HUES48 (cell line): ENCODE measurements around the gene ICOS.
"Not testable (repeated sequence)": the region's sequence is repeated elsewhere in the genome, so short reads cannot be mapped to it uniquely, and the experiment has no call there.

Experiments
- H3K27ac ChIP-seq: one replicate; pipeline ENCODE4 v1.7.0; 2013; ENCODE audit warnings: low read depth, low read length, inconsistent platforms
- H3K27me3 ChIP-seq: 2 replicates; pipeline ENCODE4 v1.6.1; 2013; ENCODE audit warnings: mild to moderate bottlenecking, low read length; ENCODE audit not compliant: control insufficient read depth, insufficient read depth
- H3K36me3 ChIP-seq: 2 replicates; pipeline ENCODE4 v1.6.1; 2013; ENCODE audit warnings: low read length; ENCODE audit not compliant: control insufficient read depth, insufficient read depth
- H3K4me1 ChIP-seq: 2 replicates; pipeline ENCODE4 v1.6.1; 2013; ENCODE audit warnings: mild to moderate bottlenecking, low read length; ENCODE audit not compliant: control insufficient read depth, insufficient read depth
- H3K4me3 ChIP-seq: 2 replicates; pipeline ENCODE4 v1.5.1; 2013; ENCODE audit warnings: mild to moderate bottlenecking, low read depth, low read length
- H3K9ac ChIP-seq: 2 replicates; pipeline ENCODE4 v1.6.1; 2013; ENCODE audit warnings: mild to moderate bottlenecking, low read depth, low read length, moderate library complexity
- H3K9me3 ChIP-seq: 2 replicates; pipeline ENCODE4 v1.6.1; 2013; ENCODE audit warnings: low read length; ENCODE audit not compliant: control insufficient read depth, insufficient read depth

ICOS gene

GRCh38 chr2:203973676-203974075 lies 37.1 kb downstream of the ICOS start:
- Histone ChIP-seq H3K27me3 (no peaks in the 10 kb centered on the region), H3K36me3 (no peaks in the 10 kb centered on the region), H3K4me1 (peaks cover 11% of the 10 kb centered on the region), H3K9ac (no peak overlapping the region), H3K9me3 (no peaks in the 10 kb centered on the region), H3K4me3 (no peak overlapping the region), H3K27ac (no peak overlapping the region)

DNA sequence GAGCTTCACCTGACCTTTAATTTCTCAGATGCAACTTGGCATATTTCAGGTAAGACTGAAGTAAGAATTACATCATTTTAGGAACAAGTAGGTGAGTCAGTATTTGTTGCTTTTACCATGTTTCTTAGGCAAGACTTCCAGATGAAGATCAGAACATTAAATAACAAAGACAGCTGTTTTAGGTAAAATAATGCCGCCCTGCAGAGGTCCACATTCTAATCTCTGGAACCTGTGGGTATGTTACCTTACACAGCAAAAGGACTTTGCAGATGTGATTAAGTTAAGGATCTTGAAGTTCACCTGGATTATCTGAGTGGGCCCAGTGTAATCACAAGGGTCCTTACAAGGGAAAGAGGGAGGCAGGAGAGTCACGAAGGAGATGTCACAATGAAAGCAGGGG lies 39.3 kb downstream of the ICOS start:
- H3K4me1 ChIP-seq: peaks cover 11% of the 10 kb centered on the region
- H3K9ac ChIP-seq: no peak overlapping the region
- H3K36me3 ChIP-seq: no peaks in the 10 kb centered on the region
- no peak overlapping the region for H3K27ac ChIP-seq
- no peaks in the 10 kb centered on the region for H3K9me3 ChIP-seq
- H3K4me3 ChIP-seq: no peak overlapping the region
- H3K27me3 ChIP-seq: no peaks in the 10 kb centered on the region

- Histone ChIP-seq H3K4me1 (no peaks in the 10 kb centered on the region), H3K9ac (no peak overlapping the region), H3K9me3 (no peaks in the 10 kb centered on the region), H3K27me3 (no peaks in the 10 kb centered on the region), H3K27ac (no peak overlapping the region), H3K36me3 (no peaks in the 10 kb centered on the region), H3K4me3 (no peak overlapping the region)
Observed at GRCh38 chr2:203982276-203982675, 45.7 kb downstream of the ICOS start.

- no peak overlapping the region for H3K4me3 ChIP-seq
- H3K27ac ChIP-seq: no peak overlapping the region
- no peaks in the 10 kb centered on the region for H3K4me1 ChIP-seq
- no peak overlapping the region for H3K9ac ChIP-seq
- no peaks in the 10 kb centered on the region for H3K27me3 ChIP-seq
- no peaks in the 10 kb centered on the region for H3K9me3 ChIP-seq
- no peaks in the 10 kb centered on the region for H3K36me3 ChIP-seq
Observed at GRCh38 chr2:203983064-203983715, 46.6 kb downstream of the ICOS start.

DNA sequence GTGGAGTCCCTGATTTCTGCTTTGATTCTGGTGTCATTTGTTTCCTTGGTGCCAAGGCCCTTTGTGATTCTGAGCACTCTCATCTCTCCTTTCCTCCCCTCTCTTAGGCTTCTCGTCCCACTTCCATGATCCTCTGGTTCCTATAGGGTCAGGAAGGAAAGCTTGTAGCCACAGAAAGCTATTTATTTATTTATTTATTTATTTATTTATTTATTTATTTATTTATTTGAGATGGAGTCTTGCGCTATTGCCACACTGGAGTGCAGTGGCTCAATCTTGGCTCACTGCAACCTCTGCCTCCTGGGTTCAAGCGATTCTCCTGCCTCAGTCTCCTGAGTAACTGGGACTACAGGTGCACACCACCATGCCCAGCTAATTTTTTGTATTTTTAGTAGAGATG lies 49.4 kb downstream of the ICOS start:
- not testable (repeated sequence) for H3K36me3 ChIP-seq, H3K27ac ChIP-seq, H3K27me3 ChIP-seq, H3K9ac ChIP-seq, H3K4me1 ChIP-seq, H3K4me3 ChIP-seq, H3K9me3 ChIP-seq

DNA sequence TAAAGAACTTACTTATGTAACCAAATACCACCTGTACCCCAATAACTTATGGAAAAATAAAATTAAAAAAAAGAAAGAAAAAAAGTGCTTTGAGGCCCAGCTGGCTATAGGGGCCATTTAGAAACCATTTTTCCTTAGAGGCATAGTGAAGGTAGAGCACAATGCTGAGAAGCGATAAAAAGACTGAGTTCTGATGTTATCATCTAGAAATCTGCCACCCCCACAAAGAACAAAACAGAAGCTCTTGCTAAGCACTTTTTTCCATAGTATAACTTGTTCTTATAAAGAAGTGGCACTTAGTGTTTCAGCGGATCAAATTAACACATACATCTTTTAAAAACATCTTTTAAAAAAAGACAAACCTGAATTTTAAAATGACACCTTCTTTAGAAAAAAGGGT lies 51.4 kb downstream of the ICOS start:
- Histone ChIP-seq H3K27ac (no peak overlapping the region), H3K27me3 (no peaks in the 10 kb centered on the region), H3K36me3 (no peaks in the 10 kb centered on the region), H3K4me1 (no peaks in the 10 kb centered on the region), H3K4me3 (no peak overlapping the region), H3K9ac (no peak overlapping the region), H3K9me3 (no peaks in the 10 kb centered on the region)

- Histone ChIP-seq H3K27me3 (no peaks in the 10 kb centered on the region), H3K4me1 (no peaks in the 10 kb centered on the region), H3K4me3 (no peak overlapping the region), H3K9me3 (no peaks in the 10 kb centered on the region), H3K27ac (no peak overlapping the region), H3K36me3 (no peaks in the 10 kb centered on the region), H3K9ac (no peak overlapping the region)
Observed at GRCh38 chr2:203988500-203989260, 52.1 kb downstream of the ICOS start.

GRCh38 chr2:203989521-203989920 lies 53.0 kb downstream of the ICOS start:
- Histone ChIP-seq H3K4me1 (no peaks in the 10 kb centered on the region), H3K27me3 (no peaks in the 10 kb centered on the region), H3K27ac (no peak overlapping the region), H3K4me3 (no peak overlapping the region), H3K9me3 (no peaks in the 10 kb centered on the region), H3K36me3 (no peaks in the 10 kb centered on the region), H3K9ac (no peak overlapping the region)

DNA sequence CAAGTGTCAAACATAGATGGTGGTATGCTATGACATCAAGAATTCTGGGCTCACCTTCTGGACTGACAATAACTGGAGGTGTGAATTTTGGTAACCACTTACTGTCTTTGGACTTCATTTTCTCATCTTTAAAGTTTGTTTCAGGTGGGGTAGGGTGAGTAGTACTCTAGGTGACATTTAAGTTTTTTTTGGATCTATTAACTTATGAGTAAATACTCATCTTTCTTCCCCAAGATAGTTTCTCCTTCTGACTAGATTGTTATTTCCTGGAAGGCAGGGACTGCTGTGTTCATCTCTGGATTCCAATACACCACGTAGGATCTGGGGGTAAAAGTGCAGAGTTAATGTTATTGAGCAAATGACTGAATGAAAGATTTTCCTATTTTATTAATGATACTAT lies 55.9 kb downstream of the ICOS start:
- H3K36me3 ChIP-seq: no peaks in the 10 kb centered on the region
- no peak overlapping the region for H3K9ac ChIP-seq
- H3K4me3 ChIP-seq: no peak overlapping the region
- no peaks in the 10 kb centered on the region for H3K27me3 ChIP-seq
- H3K9me3 ChIP-seq: no peaks in the 10 kb centered on the region
- no peak overlapping the region for H3K27ac ChIP-seq
- no peaks in the 10 kb centered on the region for H3K4me1 ChIP-seq

DNA sequence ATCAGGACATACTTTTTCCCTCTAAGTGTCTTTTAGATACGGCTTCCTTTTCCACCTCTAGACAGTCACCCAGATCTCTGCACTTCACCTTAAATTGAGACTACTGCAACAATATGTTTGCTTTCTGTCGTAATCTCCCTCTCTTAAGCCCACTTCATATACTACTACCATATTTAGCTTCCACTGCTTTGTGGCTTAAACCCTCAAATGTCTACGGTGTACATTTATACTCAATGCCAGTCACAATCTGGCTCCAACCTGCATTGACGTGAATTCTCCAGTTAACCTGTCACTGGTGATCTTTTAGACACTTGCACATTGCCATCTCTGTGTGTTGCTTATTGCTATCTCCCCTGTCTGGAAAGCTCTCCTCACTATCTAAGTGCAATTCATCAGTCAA lies 56.4 kb downstream of the ICOS start:
- no peak overlapping the region for H3K9ac ChIP-seq
- no peaks in the 10 kb centered on the region for H3K36me3 ChIP-seq
- H3K4me1 ChIP-seq: no peaks in the 10 kb centered on the region
- H3K9me3 ChIP-seq: no peaks in the 10 kb centered on the region
- H3K27ac ChIP-seq: no peak overlapping the region
- H3K27me3 ChIP-seq: no peaks in the 10 kb centered on the region
- H3K4me3 ChIP-seq: no peak overlapping the region

- H3K4me3 ChIP-seq: no peak overlapping the region
- no peak overlapping the region for H3K27ac ChIP-seq
- H3K4me1 ChIP-seq: no peaks in the 10 kb centered on the region
- H3K9ac ChIP-seq: no peak overlapping the region
- no peaks in the 10 kb centered on the region for H3K9me3 ChIP-seq
- H3K36me3 ChIP-seq: no peaks in the 10 kb centered on the region
- H3K27me3 ChIP-seq: no peaks in the 10 kb centered on the region
Observed at GRCh38 chr2:203993560-203993959, 57.0 kb downstream of the ICOS start.
